HepG2 (cell line): ENCODE measurements around the gene ARHGEF3. TPM values are rescaled to one million over a fixed set of nuclear protein-coding genes. Genes with fewer than 3 reads are reported as not detected.

Experiments used
- ARHGAP35 ChIP-seq: sonication (generic); formaldehyde crosslinking; IDR thresholded peaks from 2 replicates; pipeline ENCODE4 v1.9.0; 2022; ENCODE audit warnings: mild to moderate bottlenecking, inconsistent platforms, moderate library complexity, missing genetic modification reagents, borderline replicate concordance
- ERF ChIP-seq: IDR thresholded peaks from 2 replicates; pipeline ENCODE4 v1.6.1; 2018; ENCODE audit warnings: missing biosample characterization, missing genetic modification reagents
- FOXA1 ChIP-seq, 2 experiments: fragments of 450-650 bp in 1 of 2; sonication (generic) in 1 of 2; formaldehyde crosslinking in 1 of 2; IDR thresholded peaks; 2 replicates each; pipeline versions ENCODE4 v1.4.0 to v1.6.1; 2016 to 2020; ENCODE audit warnings: missing genetic modification reagents in 1 of 2
- HNRNPK ChIP-seq: fragments of 200-400 bp; formaldehyde crosslinking; IDR thresholded peaks from 2 replicates; pipeline ENCODE4 v1.6.1; 2018; ENCODE audit warnings: low read length, low read depth, moderate library complexity, mild to moderate bottlenecking; ENCODE audit not compliant: poor library complexity, severe bottlenecking
- HOMEZ ChIP-seq: IDR thresholded peaks from 2 replicates; pipeline ENCODE4 v1.6.1; 2016; ENCODE audit warnings: low read depth
- NR2C2 ChIP-seq: sonication (generic); formaldehyde crosslinking; IDR thresholded peaks from 2 replicates; pipeline ENCODE4 v1.4.0; 2020; ENCODE audit warnings: missing genetic modification reagents, mild to moderate bottlenecking, moderate library complexity, borderline replicate concordance
- NRL ChIP-seq: sonication (generic); formaldehyde crosslinking; IDR thresholded peaks from 2 replicates; pipeline ENCODE4 v1.5.0; 2020; ENCODE audit warnings: missing genetic modification reagents, mild to moderate bottlenecking, moderate library complexity, borderline replicate concordance
- RFX5 ChIP-seq: IDR thresholded peaks from 2 replicates; pipeline ENCODE4 v1.6.1; 2011; ENCODE audit warnings: low read depth, low read length, improper control_type of control experiment
- SALL1 ChIP-seq: sonication (generic); formaldehyde crosslinking; IDR thresholded peaks from 2 replicates; pipeline ENCODE4 v1.8.0; 2022; ENCODE audit warnings: mild to moderate bottlenecking, missing genetic modification reagents
- SOX6 ChIP-seq, 2 experiments: fragments of 450-650 bp in 1 of 2; sonication (generic) in 1 of 2; formaldehyde crosslinking in 1 of 2; IDR thresholded peaks; 2 replicates each; pipeline versions ENCODE4 v1.4.0 to v1.6.1; 2017 to 2020; ENCODE audit warnings: antibody characterized with exemption in 1 of 2, mild to moderate bottlenecking in 1 of 2, missing genetic modification reagents in 1 of 2
- THYN1 ChIP-seq: sonication (generic); formaldehyde crosslinking; IDR thresholded peaks from 2 replicates; pipeline ENCODE4 v1.8.1; 2023; ENCODE audit warnings: low read depth, mild to moderate bottlenecking, moderate library complexity, missing genetic modification reagents, borderline replicate concordance
- ZBTB20 ChIP-seq: sonication (generic); formaldehyde crosslinking; IDR thresholded peaks from 2 replicates; pipeline ENCODE4 v1.8.1; 2023; ENCODE audit warnings: missing genetic modification reagents, low read depth, mild to moderate bottlenecking, borderline replicate concordance
- ZBTB26 ChIP-seq: IDR thresholded peaks from 2 replicates; pipeline ENCODE4 v1.6.1; 2016; ENCODE audit warnings: missing compliant biosample characterization, missing genetic modification reagents, borderline replicate concordance
- ZNF10 ChIP-seq: sonication (generic); formaldehyde crosslinking; IDR thresholded peaks from 2 replicates; pipeline ENCODE4 v1.4.0; 2020; ENCODE audit warnings: mild to moderate bottlenecking, low read depth, missing genetic modification reagents, borderline replicate concordance
- ZNF468 ChIP-seq: sonication (generic); formaldehyde crosslinking; IDR thresholded peaks from 2 replicates; pipeline ENCODE4 v1.8.0; 2022; ENCODE audit warnings: mild to moderate bottlenecking, moderate library complexity, missing genetic modification reagents
- ZNF496 ChIP-seq: sonication (generic); formaldehyde crosslinking; IDR thresholded peaks from 2 replicates; pipeline ENCODE4 v1.8.1; 2023; ENCODE audit warnings: mild to moderate bottlenecking, moderate library complexity, missing genetic modification reagents; ENCODE audit not compliant: insufficient replicate concordance
- ZNF737 ChIP-seq: sonication (generic); formaldehyde crosslinking; IDR thresholded peaks from 2 replicates; pipeline ENCODE4 v1.5.0; 2020; ENCODE audit warnings: missing genetic modification reagents, mild to moderate bottlenecking, borderline replicate concordance
- ZNF761 ChIP-seq: sonication (generic); formaldehyde crosslinking; conservative IDR thresholded peaks from 2 replicates; pipeline ENCODE4 v1.4.0; 2020; ENCODE audit warnings: mild to moderate bottlenecking, missing genetic modification reagents
- ZNF839 ChIP-seq: sonication (generic); formaldehyde crosslinking; IDR thresholded peaks from 2 replicates; pipeline ENCODE4 v1.4.0; 2020; ENCODE audit warnings: missing genetic modification reagents, mild to moderate bottlenecking, borderline replicate concordance
- polyA plus RNA-seq, 8 experiments: library from polyadenylated mRNA; depleted of rRNA in 3 of 8; stranded (reverse) in 7 of 8; unstranded in 1 of 8; fragments of >200 nt; fragmentation: Illumina TruSeq in 4 of 8; extraction: Trizol in 4 of 8; gene quantifications; 2 replicates each; pipeline versions ENCODE4 v1.2.1 to v1.2.3, GENCODE V29; 2011 to 2016; ENCODE audit warnings: low read depth in 4 of 8, missing spikeins in 1 of 8, mixed read lengths in 1 of 8; ENCODE audit not compliant: insufficient read depth in 1 of 8
- total RNA-seq, 5 experiments: library from RNA; depleted of rRNA; stranded (reverse); fragments of >200 nt; fragmentation: Illumina TruSeq; extraction: Trizol; gene quantifications; 2 replicates each; pipeline ENCODE4 v1.2.3, GENCODE V29; 2016; ENCODE audit warnings: low read depth in 1 of 5
- TF ChIP-seq, protein P1 (sequence below): sonication (generic); formaldehyde crosslinking; IDR thresholded peaks from 2 replicates; pipeline ENCODE4 v1.4.0; 2020; ENCODE audit warnings: missing genetic modification reagents, mild to moderate bottlenecking, borderline replicate concordance
- TF ChIP-seq, protein P2 (sequence below): sonication (generic); formaldehyde crosslinking; IDR thresholded peaks from 2 replicates; pipeline ENCODE4 v1.5.0; 2020; ENCODE audit warnings: mild to moderate bottlenecking, missing genetic modification reagents
- TF ChIP-seq, protein P3 (sequence below): sonication (generic); formaldehyde crosslinking; IDR thresholded peaks from 2 replicates; pipeline ENCODE4 v1.4.0; 2020; ENCODE audit warnings: mild to moderate bottlenecking, missing genetic modification reagents

The ARHGEF3 gene
- total and polyA plus RNA-seq, 2 of the 13 experiments (the other 11 are each of a cell fraction or from before 2014, with no cell fraction given): 14.8 to 23.1 TPM

DNA sequence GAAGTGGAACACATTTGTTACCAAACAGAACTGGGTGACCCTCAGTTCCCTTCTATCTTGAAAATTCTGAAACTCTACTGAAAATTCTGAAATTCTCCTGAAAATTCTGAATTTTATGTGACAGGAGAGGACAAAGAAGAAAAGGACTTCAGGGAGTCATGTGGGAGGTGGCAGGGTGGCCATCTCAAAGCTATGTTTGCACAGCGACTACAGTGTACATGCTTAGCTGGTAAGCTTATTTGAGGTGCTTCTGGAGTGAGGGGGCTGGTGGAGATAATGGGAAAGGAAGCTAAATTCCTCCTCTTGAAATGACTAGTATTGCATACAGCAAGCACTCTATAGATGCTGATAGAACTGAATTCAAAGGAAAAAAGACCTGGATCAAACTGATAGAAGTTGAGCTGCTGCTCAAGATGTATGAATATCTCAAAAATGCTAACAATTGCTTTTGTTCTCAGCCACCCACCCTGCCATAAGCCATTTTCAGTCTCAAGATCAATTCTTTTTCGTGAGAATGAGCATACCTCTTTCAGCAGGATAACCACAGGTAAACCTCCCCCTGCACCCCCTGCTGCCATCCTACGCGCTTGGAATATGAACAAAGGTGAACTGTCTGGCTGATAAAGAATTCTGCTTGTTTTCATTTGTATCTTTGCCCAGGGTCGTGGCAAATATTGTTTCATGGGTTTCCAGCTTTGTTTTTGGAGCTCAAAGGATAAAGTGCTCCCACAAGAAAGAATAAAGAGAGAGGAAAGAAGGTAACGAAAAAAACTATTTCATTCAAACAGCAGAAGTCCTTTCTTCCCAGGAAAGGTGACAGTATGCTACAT lies 16.6 kb upstream of the ARHGEF3 start (continued):
- no peak for TF ChIP-seq HOMEZ (CRISPR knock-in tag)
- TF ChIP-seq THYN1 (CRISPR knock-in tag): no peak
- no peak for TF ChIP-seq SOX6 (IDR thresholded peaks at IDR 0.05)
- TF ChIP-seq SOX6 (CRISPR knock-in tag; IDR thresholded peaks at IDR 0.05): peak; percentile 91
- TF ChIP-seq HNRNPK: no peak
- TF ChIP-seq, protein P1, sequence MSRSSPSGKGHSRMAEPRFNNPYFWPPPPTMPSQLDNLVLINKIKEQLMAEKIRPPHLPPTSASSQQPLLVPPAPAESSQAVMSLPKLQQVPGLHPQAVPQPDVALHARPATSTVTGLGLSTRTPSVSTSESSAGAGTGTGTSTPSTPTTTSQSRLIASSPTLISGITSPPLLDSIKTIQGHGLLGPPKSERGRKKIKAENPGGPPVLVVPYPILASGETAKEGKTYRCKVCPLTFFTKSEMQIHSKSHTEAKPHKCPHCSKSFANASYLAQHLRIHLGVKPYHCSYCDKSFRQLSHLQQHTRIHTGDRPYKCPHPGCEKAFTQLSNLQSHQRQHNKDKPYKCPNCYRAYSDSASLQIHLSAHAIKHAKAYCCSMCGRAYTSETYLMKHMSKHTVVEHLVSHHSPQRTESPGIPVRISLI: no peak; the same call in 1 of the 2 replicates
- 0 out of 2 replicates have a peak, but pooled peaks have one; percentile 19 for TF ChIP-seq NR2C2 (CRISPR knock-in tag)
- TF ChIP-seq, protein P2, sequence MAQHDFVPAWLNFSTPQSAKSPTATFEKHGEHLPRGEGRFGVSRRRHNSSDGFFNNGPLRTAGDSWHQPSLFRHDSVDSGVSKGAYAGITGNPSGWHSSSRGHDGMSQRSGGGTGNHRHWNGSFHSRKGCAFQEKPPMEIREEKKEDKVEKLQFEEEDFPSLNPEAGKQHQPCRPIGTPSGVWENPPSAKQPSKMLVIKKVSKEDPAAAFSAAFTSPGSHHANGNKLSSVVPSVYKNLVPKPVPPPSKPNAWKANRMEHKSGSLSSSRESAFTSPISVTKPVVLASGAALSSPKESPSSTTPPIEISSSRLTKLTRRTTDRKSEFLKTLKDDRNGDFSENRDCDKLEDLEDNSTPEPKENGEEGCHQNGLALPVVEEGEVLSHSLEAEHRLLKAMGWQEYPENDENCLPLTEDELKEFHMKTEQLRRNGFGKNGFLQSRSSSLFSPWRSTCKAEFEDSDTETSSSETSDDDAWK: no peak
- no peak for TF ChIP-seq ZNF10 (CRISPR knock-in tag)
- TF ChIP-seq RFX5: no peak
- TF ChIP-seq, protein P3, sequence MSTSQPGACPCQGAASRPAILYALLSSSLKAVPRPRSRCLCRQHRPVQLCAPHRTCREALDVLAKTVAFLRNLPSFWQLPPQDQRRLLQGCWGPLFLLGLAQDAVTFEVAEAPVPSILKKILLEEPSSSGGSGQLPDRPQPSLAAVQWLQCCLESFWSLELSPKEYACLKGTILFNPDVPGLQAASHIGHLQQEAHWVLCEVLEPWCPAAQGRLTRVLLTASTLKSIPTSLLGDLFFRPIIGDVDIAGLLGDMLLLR: no peak
- TF ChIP-seq ZNF496: no peak
- no peak for TF ChIP-seq ARHGAP35 (CRISPR knock-in tag)
- no peak for TF ChIP-seq ERF (CRISPR knock-in tag)
- no peak for TF ChIP-seq ZNF468 (CRISPR knock-in tag)
- TF ChIP-seq ZNF839: no peak
- TF ChIP-seq FOXA1 (IDR thresholded peaks at IDR 0.05): no peak
- TF ChIP-seq FOXA1 (CRISPR knock-in tag; IDR thresholded peaks at IDR 0.05): peak; percentile 58; the same call in 1 of the 2 replicates
- TF ChIP-seq ZBTB26: peak; percentile 39
- TF ChIP-seq NRL (CRISPR knock-in tag): no peak
- no peak for TF ChIP-seq ZNF761 (CRISPR knock-in tag)
- TF ChIP-seq ZNF737 (CRISPR knock-in tag): no peak
- peak; percentile 35; the same call in 1 of the 2 replicates for TF ChIP-seq SALL1
- TF ChIP-seq ZBTB20 (CRISPR knock-in tag): no peak
